NCI-H69 (cell line): ENCODE results near the gene CSRP1.
"Not testable (repeated sequence)": the region's sequence is repeated elsewhere in the genome, so short reads cannot be mapped to it uniquely, and the experiment has no call there.

Experiments
- DNase-seq: peaks from one replicate; lab custom pipeline; 2025; lab: John Stamatoyannopoulos, UW

CSRP1 gene

DNA sequence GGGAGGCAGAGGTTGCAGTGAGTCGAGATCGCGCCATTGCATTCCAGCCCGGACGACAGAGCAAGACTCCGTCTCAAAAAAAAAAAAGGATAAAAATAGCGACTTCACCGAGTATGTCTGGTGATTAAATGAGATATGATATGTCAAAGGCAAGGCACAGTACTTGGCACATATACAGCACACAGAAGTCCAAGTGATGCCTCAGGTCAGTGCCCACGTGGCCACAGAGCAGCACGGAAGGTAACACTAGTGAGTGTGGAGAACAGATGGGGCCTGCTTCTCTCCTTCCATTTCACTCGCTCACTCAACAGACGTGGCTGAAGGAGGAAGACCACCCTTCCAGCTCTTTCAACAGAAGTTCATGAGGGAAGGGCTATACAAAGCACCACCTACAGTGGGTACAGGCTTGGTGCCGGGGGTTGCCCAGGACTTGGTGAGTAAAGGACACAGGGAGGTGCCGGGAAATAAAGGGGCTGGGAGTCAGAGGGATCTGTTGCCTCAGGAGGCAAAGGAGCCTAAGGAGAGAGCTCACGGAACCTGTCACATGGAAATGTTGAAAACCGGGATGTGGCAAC is 8.9 kb downstream of the CSRP1 start:
- no peak for DNase-seq

DNA sequence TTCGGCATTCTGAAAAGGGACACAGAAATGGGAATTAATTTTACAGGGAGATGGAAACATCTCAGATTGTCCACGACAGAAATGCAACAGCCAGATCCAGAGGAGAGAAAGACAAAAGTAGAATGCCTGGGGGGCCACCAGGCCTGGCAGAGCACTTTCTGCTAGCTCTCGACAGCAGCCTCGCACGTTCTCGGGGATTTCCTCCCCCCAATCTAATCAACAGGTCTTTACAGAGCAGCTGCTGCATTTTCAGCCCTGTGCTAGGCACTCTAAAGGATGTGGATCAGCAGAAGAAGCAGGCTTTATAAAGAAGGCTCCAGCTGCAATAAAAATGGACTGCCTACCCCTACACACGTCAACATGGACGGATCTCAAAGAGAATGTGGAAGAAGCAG is 10.6 kb downstream of the CSRP1 start:
- DNase-seq: peak; percentile 80

DNA sequence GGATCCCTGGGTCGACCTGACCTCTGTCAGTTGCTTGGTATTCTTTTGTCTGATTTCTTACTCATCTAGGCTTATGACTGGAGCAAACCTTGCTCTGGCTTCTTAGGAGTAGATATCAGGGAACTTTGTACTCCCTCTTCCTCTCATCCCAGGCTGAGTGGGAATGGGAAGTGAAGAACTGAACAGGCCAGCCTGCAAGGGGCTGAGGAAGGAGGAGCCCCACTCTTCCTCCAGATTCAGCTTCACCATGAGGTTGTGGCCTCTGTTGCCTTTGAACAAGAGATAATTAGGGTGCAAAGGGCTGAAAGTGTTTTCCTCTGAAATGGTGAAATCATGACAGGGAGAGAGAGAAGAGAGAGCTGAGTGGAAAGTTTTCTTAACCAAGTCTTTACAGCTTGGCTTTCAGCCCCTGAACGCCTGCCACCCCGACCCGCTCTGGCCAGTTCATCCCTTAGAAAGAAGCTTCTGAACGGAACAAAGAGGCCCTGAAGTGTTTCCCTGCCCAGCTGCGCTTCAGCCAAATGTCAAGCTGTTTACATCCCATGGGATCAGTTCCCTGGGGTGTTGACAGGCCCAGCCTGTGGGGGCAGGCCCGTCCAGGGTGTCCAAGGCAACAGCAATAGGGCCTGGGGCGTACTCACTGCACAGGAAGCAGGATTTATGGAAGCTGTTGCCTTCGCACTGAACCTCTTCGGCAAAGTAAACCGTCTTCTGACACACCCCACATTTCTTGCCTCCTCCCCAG is 11.2 kb downstream of the CSRP1 start:
- DNase-seq: peak; percentile 97

DNA sequence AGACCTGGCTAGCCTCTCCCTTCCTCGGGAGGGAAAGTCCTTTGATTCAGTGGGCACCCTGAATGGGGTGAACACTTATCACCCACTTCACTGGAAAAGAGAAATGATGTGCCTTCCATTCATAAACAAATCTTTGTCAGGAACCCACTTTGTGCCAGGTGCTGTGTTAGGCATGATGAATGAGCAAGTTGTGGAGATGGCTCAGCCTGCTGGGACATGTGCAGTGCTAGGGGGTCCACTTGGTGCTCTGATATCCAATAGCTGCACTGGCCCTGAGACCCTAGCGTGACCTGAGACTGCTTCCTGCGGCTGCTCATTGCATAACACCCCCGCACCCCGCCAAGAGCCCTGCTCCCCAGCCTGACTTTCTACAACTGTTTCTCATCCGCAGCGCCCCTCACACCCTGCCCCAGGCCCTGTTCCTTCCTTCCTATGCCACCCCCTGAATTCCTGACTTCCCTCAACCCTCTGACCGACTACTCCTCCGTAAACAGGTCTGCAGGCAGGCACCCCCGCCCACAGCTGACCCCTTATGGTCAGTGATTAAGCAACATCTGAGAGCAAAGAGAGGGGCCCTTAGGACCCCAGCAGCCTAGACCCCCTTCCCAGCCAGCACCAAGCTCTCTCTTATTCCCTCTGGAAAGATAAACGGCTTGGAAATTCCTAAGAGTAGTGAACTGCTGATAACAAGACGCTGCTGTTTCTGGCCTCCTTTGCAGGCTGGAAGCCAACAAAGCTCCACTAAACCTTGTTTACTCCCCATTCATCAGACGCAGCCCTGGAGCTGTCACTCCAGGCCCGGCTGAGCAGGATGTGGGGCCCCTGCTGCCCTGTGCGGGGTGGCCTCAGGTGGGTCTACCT is 12.9 kb downstream of the CSRP1 start:
- peak; percentile 60 for DNase-seq

DNA sequence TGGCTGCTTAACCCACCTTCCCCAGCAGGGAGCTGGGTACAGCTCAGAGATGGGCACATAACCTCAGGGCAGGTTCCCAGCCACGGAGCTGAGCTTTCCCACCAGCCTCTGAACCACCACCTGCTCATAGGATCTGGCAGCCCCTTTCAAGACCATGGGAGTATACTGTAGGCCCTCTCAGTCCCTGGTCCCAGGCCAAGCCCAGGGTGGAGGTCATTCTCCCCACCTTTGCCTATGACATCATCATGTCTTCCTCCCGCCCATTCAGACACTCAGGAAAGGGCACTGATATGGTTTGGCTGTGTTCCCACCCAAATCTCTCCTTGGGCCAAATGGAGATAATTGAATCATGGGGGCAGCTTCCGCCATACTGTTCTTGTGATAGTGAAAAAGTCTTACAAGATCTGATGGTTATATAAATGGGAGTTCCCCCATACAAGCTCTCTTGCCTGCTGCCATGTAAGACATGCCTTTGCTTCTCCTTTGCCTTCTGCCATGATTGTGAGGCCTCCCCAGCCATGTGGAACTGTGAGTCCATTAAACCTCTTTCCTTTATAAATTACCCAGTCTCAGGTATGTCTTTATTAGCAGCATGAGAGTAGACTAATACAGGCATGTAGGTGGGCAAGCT is 13.8 kb downstream of the CSRP1 start:
- not testable (repeated sequence) for DNase-seq

DNA sequence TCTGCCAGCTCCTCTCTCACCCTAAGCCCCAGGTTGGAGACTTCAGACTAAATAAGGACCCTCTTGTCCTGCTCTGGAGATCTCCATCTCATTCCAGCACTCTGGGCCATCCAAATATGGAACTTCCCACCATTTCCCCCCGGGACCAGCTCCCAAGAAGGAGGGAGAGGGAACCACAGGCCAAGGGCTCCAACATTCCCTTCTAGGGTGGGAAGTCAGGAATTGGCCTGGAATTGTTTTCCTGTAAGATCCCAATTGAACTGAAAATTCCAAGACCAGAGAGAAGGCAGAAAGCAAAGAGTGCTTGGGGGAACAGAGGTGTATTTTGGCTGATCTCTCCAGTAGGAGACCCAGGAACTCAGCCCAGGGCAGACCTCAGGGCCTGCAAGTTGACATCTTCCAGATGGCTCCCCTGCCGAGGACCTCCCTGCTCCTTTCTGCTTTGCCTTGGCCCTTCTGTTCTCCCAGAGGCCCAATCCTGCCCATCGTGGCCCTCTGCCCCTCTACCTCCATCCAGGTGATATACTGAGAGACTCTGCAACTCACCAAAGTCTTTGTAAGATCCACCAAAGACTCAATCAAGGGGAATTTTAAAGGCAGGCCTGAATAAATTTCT is 14.9 kb downstream of the CSRP1 start:
- no peak for DNase-seq

DNA sequence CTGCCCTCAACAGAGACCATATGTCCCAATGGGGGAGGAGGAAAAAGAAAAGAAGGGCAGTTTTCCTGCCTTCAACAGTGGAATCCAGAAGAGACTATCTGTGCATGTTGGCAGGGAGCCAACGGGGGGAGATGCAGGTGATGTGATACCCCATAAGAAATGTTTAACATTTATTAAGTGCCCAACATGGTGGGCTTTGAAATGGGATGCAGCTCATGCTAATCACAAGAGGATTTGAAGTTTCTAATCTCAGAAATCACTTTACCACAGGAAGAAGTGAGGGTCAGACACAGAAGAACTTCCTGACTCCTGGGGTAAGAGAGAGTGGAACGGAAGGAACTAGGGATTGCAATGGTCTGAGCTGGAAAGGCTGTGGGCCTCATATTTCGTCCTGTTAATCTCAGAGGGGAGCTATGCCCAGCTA is 16.2 kb downstream of the CSRP1 start:
- DNase-seq: no peak

DNA sequence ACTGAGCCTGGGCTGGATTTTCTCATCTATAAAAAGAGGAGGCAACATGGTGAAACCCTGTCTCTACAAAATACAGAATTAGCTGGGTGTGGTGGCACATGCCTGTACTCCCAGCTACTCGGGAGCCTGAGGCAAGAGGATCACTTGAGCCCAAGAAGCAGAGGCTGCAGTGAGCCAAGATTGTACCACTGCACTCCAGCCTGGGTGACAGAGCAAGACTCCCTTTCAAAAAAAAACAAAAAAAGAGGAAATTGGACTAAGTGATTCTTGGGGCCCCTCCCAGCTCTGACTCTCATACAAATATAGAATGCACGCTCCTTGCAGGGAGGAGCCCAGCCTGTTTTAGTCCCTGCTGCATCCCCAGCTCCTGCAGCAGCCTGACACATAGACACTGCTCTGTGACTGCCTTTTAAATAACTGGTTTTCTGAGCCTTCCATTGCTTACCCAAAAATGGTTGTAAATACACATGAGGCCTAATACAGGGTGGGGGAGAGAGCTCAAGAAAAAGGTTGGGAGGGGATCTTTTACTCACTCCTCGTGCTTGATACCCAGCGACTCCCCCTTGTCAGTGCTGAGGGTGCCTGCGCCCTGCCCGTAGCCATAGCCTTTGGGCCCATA is 17.2 kb downstream of the CSRP1 start:
- DNase-seq: no peak

DNA sequence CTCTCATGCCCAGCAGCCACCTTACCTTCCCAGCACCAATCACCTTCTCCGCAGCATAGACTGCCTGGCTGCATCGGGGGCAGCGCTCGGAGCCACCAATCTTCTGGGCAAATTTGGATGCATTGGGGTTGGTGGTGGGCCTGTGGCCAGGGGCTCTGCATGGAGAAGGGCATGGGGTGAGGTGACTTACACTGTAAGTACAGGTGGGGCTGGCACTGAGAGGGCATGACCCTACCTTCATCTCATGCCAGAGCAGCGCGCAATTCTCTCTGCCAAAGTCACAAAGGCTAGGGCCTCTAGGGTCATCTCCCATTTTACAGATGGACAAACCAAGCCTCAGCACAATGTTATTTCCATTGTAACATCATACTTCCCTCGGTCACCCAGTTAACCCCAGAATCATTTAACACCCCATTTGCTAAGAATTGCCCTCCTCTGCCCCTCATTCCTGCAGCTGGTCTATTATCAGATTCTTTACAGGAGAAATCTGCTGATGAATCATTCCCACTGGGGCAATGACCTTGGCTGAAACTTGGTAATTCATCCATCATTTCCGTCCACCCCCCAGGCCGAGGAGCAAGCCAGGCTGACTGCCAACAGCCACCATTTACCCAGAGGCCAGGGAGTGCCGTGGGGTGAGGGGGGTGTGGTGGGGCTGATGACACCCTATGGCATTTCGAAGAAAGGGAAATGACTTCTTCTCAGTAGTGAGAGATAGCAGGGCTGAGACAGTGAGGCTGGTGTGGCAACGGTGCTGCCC is 17.9 kb downstream of the CSRP1 start:
- DNase-seq: no peak

DNA sequence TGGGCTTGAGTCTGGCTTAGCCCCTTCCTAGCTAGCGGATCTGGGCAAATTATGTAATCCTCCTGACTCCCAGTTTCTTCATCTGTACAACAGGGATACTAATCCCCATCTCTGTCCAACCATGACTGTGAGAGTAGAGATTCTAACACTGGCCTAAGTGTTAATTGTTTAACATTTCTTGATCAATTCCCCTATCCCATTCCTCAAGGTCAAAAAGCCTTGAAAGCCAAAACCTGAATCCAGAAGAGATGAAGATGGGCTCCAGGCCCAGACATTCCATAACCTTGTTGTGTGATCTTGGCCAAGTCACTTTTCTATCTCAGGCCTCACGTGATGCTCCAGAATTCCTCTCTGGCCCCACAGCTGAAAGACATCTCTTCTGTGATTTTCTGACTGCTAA is 19.2 kb downstream of the CSRP1 start:
- DNase-seq: no peak

DNA sequence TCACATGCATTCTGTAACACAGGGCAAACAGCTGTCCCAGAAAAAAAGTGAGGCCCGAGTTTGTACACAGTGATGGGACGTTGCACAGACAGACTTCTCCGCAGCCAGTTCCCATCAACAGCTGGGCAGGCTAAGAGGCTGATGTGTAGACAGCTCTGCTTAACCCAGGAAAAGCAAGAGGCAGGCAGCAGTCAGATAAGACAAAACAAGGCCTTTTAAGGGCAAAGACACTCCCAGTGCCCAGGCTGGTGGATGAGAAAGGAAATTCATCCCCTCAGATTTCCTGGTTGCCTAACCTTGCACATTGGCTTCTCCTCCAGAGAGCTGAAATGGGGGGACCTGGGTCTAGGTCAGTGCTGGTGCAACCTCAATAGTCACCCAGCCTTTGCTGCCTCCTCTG is 20.7 kb downstream of the CSRP1 start:
- no peak for DNase-seq

DNA sequence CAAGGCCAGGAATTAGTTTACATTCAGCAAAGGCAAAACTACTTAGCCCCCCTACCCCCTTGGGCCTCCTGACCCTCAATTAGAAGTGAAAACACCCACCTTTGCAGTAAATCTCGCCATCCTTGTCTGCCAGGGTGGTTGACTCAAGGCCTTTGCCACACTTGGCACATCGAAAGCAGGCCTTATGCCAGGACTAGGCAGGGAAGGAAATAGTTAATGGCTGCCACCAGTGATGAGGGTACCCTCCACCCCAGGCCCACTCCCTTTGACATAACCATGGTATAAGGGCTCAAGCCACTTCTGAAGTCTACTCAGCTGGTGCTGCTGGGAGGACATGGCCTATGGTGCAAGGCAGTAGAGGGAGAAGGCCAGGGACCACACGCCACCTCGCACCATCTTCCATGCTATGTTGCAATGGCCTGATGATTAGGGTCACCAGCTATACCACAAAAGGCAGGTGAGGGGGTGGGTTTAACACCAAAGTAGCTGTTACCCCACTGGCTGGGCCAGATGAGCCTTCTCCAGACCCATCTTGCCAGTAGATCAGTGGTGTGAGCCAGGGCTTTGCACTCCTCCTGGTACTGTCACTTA is 21.6 kb downstream of the CSRP1 start:
- no peak for DNase-seq

DNA sequence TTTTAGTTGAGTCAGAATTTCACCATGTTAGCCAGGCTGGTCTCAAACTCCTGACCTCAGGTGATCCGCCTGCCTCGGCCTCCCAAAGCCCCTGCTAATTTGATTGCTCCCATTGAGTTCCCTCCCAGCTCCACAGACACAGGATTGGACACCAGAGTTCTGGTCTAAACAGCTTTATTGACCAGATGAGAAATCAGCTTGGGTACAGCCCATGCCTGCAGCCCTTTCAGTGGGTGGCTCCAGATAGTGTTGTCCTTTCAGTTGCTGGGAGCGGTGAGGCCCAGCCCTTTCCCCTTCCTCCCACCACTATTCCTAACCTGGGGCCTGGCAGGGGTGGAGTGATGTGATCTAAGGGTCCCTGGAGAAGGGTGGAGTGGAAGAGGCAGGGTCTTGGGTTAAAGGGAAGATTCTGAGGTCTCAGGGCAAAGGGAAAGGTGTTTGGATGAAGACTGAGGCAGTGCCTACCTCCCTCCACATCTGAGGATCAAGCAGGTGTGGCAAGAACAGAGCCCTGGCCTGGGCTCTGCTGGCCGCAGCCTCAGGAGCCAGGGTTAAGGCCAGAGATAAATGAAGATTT is 23.5 kb downstream of the CSRP1 start:
- no peak for DNase-seq

DNA sequence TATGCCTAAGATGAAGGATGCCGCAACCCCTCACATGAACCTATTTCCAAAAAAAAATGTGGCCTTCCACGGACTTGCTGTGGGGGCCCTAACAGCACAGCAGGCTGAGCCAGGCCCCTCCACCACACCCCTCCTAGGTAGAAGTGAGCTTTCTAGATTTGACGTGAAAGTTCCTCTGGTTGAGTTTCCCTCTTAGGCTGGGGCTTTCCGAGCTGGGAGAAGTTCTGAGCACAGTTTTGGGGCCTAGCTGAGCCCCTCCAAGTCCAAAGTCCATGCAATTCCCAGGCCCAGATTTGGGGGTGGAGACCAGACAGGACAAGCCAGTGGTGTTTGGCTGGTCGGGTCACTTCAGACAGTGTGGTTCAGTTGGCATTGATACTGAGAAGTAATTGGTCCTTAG is 24.2 kb downstream of the CSRP1 start:
- no peak for DNase-seq

DNA sequence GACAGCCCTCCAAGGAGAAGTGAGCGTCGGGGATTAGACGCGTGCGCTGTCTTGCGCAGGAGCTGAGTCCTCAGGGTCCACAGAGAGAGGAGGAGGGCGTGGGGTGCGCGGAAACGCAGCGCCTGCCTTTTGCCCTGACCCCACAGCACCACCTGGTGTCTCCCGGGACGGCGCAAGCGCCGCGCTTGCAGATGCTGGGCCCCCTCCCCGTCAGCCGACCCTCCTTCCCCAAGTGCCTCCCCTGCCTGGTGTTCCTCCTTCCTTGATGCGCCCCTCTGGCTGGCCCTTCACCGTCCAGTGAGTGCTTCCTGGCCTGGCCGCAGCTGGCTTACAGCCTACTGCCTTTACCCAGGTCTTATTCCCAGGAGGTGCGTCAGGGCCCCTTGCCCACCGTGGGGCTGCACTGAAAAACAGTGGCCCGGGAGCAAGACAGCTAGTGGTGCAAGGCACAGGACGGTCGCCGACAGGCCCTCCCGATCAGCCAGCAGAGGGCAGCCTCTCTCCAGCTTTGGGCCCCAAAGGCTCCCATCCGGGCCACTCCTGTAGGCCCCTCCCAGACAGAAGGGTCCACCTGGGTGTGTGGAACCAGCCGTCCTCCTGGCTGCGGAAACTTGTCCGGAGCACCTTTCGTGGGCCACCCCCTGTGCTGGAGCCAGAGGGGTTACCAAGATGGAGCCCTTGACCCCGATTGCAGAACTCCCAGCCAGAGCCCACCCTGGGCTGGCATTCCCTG is 25.0 kb downstream of the CSRP1 start:
- peak; percentile 89 for DNase-seq

DNA sequence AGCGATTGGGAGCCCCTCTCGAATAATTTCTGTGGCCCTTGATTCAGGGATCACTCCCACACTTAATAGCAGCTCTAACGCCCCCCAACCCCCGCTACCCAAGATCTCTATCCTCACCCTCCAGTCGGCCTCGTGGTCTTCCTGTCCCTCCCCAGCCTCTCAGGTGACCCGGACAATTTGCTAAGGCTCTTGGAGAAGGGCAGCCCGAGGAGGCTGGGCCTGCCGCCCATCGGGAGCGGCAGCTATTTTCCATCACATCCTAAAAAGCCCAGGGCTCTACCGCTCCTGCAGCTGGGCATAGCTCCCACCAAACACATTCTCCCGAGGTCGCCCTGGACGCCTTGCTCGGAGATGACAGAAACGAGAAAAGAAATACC is 25.9 kb downstream of the CSRP1 start:
- peak; percentile 51 for DNase-seq

DNA sequence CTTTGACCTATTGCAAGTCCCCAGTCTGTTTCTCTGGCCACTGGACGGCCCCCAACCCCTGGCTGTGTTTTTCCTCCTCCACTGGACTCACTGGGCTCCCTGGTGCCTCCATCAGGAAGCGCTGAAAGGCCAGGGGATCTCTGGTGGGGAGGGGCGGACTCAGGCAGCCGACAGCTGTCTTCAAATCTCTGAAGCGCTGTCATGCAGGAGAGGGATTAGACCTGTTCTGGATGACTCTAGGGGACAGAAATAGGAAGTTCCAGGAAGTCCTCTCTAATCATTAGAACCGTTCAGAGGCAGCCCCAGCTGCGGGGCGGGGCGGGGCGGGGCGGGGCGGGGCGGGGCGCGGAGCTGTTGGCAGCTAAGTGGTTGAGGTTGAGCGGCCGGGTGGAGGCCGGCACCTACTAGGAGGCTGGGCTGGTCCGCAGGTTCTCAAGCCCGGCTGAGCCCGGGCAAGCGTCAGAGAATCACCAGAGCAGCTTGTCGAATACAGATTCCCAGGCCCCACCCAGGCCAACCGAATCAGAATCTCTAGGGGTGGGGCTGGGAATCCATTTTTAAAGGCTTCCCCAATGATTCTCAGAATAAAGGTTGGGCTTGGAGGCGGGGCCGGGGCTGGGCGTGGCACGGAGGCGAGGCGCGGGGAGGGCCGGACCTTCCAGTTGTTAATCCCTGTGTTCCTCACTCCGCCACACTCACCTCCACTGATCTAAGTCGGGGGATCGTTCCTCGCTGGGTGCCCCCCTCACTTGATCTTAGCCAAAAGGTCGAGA is 26.5 kb downstream of the CSRP1 start:
- peak; percentile 92 for DNase-seq

DNA sequence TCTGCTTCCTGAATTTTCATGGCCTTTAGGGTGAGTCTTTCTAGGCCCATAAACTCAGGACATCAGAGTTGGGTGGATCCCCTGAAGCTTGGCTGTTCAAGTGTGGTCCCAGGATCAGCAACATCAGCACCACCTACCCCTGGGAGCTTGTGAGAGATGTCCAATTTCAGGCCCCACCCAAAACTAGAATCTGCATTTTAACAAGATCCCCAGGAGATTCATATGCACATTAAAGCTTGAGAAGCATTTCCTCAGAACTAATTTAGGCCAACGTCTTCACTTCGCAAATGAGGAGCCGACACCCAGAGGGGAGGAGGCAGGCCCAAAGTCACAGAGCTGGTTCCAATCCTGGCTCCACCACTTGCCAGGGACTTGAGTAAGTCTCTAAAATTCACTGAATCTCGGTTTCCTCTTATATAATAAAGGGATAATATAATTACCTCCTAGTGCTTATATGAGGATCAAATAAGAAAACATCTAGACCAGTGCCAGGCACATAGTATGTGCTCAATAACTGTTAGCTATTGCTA is 27.7 kb downstream of the CSRP1 start:
- no peak for DNase-seq
